ENCODE measurements around the gene GPR142. TPM values are rescaled to one million over a fixed set of nuclear protein-coding genes. Genes with fewer than 3 reads are reported as not detected.

GPR142 gene
- total RNA-seq, 1 experiment from 2014 or later: not detected

- Mint-ChIP-seq H3K27ac (ENCODE audit: low read depth, unreplicated experiment) (no peak overlapping the region), H3K4me3 (ENCODE audit: unreplicated experiment) (no peak overlapping the region), H3K36me3 (ENCODE audit: insufficient read depth, unreplicated experiment) (peaks cover 7% of the 10 kb centered on the region), H3K27me3 (ENCODE audit: insufficient read depth, unreplicated experiment) (peaks cover 26% of the 10 kb centered on the region), H3K9me3 (ENCODE audit: unreplicated experiment) (no peaks in the 10 kb centered on the region), H3K4me1 (ENCODE audit: insufficient read depth, unreplicated experiment) (no peaks in the 10 kb centered on the region)
- ChIA-PET CTCF (no interaction called here), POLR2A (no interaction called here)
- no peak for DNase-seq (ENCODE audit: unreplicated experiment)
- TF ChIP-seq CTCF (IDR thresholded peaks at IDR 0.05; ENCODE audit: unreplicated experiment): no peak
- intact Hi-C loops (cut with micrococcal nuclease): no loop called here
- no TSS peak for BruUV-seq (replicated peaks)
These were observed 26.8 kb upstream of the GPR142 start for GRCh38 chr17:74340470-74341023.

GRCh38 chr17:74342224-74342623 is 25.1 kb upstream of the GPR142 start:
- intact Hi-C loops (cut with micrococcal nuclease): no loop called here
- peaks cover 7% of the 10 kb centered on the region for H3K36me3 Mint-ChIP-seq (ENCODE audit: insufficient read depth, unreplicated experiment)
- H3K4me1 Mint-ChIP-seq (ENCODE audit: insufficient read depth, unreplicated experiment): no peaks in the 10 kb centered on the region
- ChIA-PET CTCF (no interaction called here), POLR2A (no interaction called here)
- no peak overlapping the region for H3K27ac Mint-ChIP-seq (ENCODE audit: low read depth, unreplicated experiment)
- H3K27me3 Mint-ChIP-seq (ENCODE audit: insufficient read depth, unreplicated experiment): peaks cover 21% of the 10 kb centered on the region
- H3K9me3 Mint-ChIP-seq (ENCODE audit: unreplicated experiment): no peaks in the 10 kb centered on the region
- no peak overlapping the region for H3K4me3 Mint-ChIP-seq (ENCODE audit: unreplicated experiment)
- BruUV-seq (replicated peaks): no TSS peak
- no peak for DNase-seq (ENCODE audit: unreplicated experiment)
- no peak for TF ChIP-seq CTCF (IDR thresholded peaks at IDR 0.05; ENCODE audit: unreplicated experiment)

GRCh38 chr17:74343121-74343520 is 24.2 kb upstream of the GPR142 start:
- H3K27ac Mint-ChIP-seq (ENCODE audit: low read depth, unreplicated experiment): no peak overlapping the region
- no peak overlapping the region for H3K4me3 Mint-ChIP-seq (ENCODE audit: unreplicated experiment)
- intact Hi-C loops (cut with micrococcal nuclease): no loop called here
- no peaks in the 10 kb centered on the region for H3K4me1 Mint-ChIP-seq (ENCODE audit: insufficient read depth, unreplicated experiment)
- BruUV-seq (replicated peaks): no TSS peak
- no peak for TF ChIP-seq CTCF (IDR thresholded peaks at IDR 0.05; ENCODE audit: unreplicated experiment)
- ChIA-PET POLR2A (no interaction called here), CTCF (interaction anchor here (0.6 kb wide), 1 partner anchor 522 kb away, joined by 3 read pairs; no protein-coding TSS in a partner anchor)
- peaks cover 20% of the 10 kb centered on the region for H3K27me3 Mint-ChIP-seq (ENCODE audit: insufficient read depth, unreplicated experiment)
- peaks cover 7% of the 10 kb centered on the region for H3K36me3 Mint-ChIP-seq (ENCODE audit: insufficient read depth, unreplicated experiment)
- H3K9me3 Mint-ChIP-seq (ENCODE audit: unreplicated experiment): no peaks in the 10 kb centered on the region
- DNase-seq (ENCODE audit: unreplicated experiment): no peak

GRCh38 chr17:74343526-74344284 is 23.6 kb upstream of the GPR142 start:
- no peak for DNase-seq (ENCODE audit: unreplicated experiment)
- ChIA-PET CTCF (interaction anchor here (0.7 kb wide), 1 partner anchor 14 kb away, joined by 5 read pairs; no protein-coding TSS in a partner anchor), POLR2A (no interaction called here)
- Mint-ChIP-seq H3K4me1 (ENCODE audit: insufficient read depth, unreplicated experiment) (no peaks in the 10 kb centered on the region), H3K27ac (ENCODE audit: low read depth, unreplicated experiment) (no peak overlapping the region), H3K36me3 (ENCODE audit: insufficient read depth, unreplicated experiment) (peaks cover 4% of the 10 kb centered on the region), H3K4me3 (ENCODE audit: unreplicated experiment) (no peak overlapping the region), H3K27me3 (ENCODE audit: insufficient read depth, unreplicated experiment) (peaks cover 26% of the 10 kb centered on the region), H3K9me3 (ENCODE audit: unreplicated experiment) (no peaks in the 10 kb centered on the region)
- no TSS peak for BruUV-seq (replicated peaks)
- no peak for TF ChIP-seq CTCF (IDR thresholded peaks at IDR 0.05; ENCODE audit: unreplicated experiment)
- intact Hi-C loops (cut with micrococcal nuclease): no loop called here

All from MCF 10A (cell line).